Measurements from ENCODE around the gene RAB40A. TPM values are rescaled to one million over a fixed set of nuclear protein-coding genes. Genes with fewer than 3 reads are reported as not detected.

The RAB40A gene, protein sequence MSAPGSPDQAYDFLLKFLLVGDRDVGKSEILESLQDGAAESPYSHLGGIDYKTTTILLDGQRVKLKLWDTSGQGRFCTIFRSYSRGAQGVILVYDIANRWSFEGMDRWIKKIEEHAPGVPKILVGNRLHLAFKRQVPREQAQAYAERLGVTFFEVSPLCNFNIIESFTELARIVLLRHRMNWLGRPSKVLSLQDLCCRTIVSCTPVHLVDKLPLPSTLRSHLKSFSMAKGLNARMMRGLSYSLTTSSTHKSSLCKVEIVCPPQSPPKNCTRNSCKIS
- 0.27 and 0.57 TPM in 2 replicates for total RNA-seq (ENCODE audit: low replicate concordance)

DNA sequence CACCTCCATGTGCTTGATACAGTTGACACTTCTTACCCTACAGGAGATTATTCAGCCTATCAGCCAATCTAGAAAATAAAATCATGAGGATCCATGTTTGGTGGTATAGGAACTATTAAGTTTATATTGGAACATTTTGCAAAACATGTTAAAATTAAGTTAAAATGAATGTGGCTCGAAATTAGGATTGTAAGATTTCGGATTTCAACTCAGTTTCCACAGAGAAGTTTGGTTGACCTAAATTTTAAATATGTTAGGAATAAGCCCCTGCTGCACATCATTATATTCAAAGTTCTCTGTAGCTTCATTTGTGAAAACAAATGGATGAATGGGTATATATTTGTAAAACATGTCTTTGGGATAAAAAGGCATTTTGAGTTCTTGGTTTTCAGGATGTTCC, at the start of gene RAB40A:
Gene RAB40A, minus strand, starts transcription at position 101 of the 400 bp plus-strand sequence. CDS start 18,733 bp downstream, outside the sequence.
- TF ChIP-seq, protein P1, sequence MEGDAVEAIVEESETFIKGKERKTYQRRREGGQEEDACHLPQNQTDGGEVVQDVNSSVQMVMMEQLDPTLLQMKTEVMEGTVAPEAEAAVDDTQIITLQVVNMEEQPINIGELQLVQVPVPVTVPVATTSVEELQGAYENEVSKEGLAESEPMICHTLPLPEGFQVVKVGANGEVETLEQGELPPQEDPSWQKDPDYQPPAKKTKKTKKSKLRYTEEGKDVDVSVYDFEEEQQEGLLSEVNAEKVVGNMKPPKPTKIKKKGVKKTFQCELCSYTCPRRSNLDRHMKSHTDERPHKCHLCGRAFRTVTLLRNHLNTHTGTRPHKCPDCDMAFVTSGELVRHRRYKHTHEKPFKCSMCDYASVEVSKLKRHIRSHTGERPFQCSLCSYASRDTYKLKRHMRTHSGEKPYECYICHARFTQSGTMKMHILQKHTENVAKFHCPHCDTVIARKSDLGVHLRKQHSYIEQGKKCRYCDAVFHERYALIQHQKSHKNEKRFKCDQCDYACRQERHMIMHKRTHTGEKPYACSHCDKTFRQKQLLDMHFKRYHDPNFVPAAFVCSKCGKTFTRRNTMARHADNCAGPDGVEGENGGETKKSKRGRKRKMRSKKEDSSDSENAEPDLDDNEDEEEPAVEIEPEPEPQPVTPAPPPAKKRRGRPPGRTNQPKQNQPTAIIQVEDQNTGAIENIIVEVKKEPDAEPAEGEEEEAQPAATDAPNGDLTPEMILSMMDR (IDR thresholded peaks at IDR 0.05; ENCODE audit: insufficient read depth, low read length): no peak
- H3K4me3 ChIP-seq (ENCODE audit: low read depth, low read length): no peak within 1 kb of the TSS
- DNase-seq (ENCODE audit: low read depth): no peak

DNA sequence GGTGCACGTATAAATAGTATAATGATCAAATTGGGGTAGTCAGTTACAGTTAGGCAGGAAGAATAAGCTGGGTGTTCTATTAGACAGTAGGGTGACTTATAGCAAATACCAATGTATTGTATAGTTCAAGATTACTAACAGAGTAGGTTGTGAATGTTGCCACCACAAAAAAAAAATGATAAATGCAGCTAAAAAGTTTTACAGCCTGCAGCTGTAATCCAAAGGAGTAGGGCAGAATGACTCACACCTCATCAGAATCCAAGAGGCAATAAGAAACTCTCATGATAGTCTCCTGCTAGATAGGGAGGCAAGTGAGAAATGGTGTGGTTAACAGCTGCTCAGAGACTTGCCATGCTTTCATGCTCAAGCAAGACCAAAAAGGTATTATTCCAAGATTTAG, 46.5 kb upstream of the RAB40A start:
- DNase-seq (ENCODE audit: low read depth): peak; percentile 72
- H3K4me3 ChIP-seq (ENCODE audit: low read depth, low read length): no peak overlapping the region

DNA sequence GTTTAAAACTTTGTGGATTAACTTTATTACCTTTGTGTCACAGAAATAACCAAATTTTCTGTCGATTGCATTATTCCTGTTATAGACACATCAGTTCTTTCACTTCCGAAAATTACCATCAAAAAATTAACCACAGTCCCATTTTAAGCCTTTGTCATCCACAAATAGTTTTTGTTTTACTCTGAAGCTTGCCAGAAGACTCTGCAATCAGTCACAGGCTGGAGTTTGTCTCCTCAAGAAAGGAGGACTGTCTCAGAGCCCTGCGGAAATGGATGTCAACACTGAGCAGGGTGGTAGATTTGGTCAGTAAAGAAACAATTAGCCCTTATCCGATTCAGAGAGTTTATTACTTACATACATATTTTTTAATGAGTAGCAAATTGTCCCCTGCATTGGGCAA, 45.9 kb upstream of the RAB40A start:
- DNase-seq (ENCODE audit: low read depth): no peak
- TF ChIP-seq, protein P1 (IDR thresholded peaks at IDR 0.05; ENCODE audit: insufficient read depth, low read length): no peak
- H3K4me3 ChIP-seq (ENCODE audit: low read depth, low read length): no peak overlapping the region

More for the DNA sequence above, 46.5 kb upstream of the RAB40A start:
- TF ChIP-seq, protein P1 (IDR thresholded peaks at IDR 0.05; ENCODE audit: insufficient read depth, low read length): no peak

DNA sequence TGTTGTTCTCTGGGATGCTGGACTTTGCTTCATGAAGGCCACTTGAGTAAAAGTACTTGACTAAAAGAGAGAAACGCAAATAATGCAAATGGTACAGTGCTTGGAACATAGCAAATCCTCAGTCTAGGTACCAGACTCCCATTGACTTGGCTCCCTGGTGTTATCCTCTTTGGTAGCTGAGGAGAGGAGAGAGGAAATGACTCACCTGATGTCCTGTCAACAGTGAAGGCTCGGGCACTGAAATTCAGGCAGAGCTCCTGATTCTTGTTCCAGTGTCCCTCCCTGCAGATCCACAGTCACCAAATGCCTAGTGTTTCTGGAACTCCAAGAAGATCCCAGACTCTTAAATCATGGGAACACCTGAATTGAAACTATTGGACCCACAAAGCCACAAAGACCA, 43.5 kb upstream of the RAB40A start:
- TF ChIP-seq, protein P1 (IDR thresholded peaks at IDR 0.05; ENCODE audit: insufficient read depth, low read length): no peak
- peak; percentile 6 for DNase-seq (ENCODE audit: low read depth)
- H3K4me3 ChIP-seq (ENCODE audit: low read depth, low read length): no peak overlapping the region

DNA sequence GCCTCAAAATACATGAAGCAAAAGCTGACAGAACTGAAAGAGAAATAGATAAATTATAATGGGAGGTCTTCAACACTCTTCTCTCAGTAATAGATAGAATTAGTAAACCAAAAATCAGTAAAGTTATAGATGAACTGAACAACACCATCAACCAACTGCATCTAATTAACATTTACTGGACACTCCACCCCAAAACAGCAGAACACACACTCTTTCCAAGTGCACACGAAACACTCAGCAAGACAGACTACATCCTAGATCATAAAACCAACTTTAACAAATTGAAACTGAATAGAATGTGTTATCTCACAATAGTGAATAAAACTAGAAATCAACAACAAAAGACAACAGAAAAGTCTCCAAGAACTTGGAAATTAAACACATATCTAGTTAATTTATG, 41.0 kb upstream of the RAB40A start:
- TF ChIP-seq, protein P1 (IDR thresholded peaks at IDR 0.05; ENCODE audit: insufficient read depth, low read length): no peak
- DNase-seq (ENCODE audit: low read depth): no peak
- H3K4me3 ChIP-seq (ENCODE audit: low read depth, low read length): no peak overlapping the region

DNA sequence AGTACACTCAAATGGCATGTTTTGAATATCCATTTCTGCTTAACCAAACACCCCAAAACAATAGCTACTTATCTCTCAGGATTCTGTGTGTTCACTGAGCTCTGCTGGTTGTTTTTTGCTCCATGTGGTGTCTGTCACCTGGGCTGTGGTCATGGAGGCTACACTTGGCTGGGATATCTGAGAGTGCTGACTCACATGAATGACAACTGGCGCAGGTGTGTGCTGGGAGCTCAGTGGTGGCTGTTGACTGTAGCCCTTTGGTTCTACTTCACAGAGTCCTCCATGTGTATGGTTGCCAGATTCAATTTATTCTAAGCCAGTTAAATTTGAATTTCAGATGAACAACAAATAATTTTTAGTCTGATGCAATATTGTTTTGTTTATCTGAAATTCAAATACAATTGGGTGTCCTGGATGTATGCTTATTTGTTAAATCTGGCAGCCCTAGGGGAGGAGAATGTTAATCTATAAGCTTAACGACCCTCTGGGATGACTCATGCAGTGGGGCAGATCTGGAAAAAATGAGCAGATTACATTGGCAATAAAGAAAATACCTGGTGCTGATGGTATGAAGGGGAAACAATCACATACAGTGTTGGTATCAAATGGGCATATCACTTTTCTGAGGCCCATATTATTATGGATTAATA, 37.8 kb upstream of the RAB40A start:
- H3K4me3 ChIP-seq (ENCODE audit: low read depth, low read length): no peak overlapping the region
- no peak for DNase-seq (ENCODE audit: low read depth)
- TF ChIP-seq, protein P1 (IDR thresholded peaks at IDR 0.05; ENCODE audit: insufficient read depth, low read length): no peak

All from fibroblast of the aortic adventitia (primary cell).